Keratinocyte (primary cell): ENCODE results near the gene RNF5. TPM values are rescaled to one million over a fixed set of nuclear protein-coding genes. Genes with fewer than 3 reads are reported as not detected.
"Not testable (repeated sequence)": the region's sequence is repeated elsewhere in the genome, so short reads cannot be mapped to it uniquely, and the experiment has no call there.

Experiments used
- DNase-seq: peaks from one replicate; pipeline ENCODE4 v3.0.0-alpha.2; 2011; ENCODE audit warnings: low read depth, missing footprints, low spot score
- FAIRE-seq: peaks from 2 replicates; lab custom pipeline; 2011; peaks lifted over from hg19 to GRCh38; lab: Jason Lieb, UNC
- H2AFZ ChIP-seq: 2 replicates; pipeline ENCODE4 v1.6.0; 2012; ENCODE audit warnings: low read length, control low read depth, inconsistent platforms; ENCODE audit not compliant: control insufficient read depth
- H3K27ac ChIP-seq: 2 replicates; pipeline ENCODE4 v1.5.1; 2011; ENCODE audit warnings: low read length; ENCODE audit not compliant: control insufficient read depth, insufficient read depth
- H3K27me3 ChIP-seq: 3 replicates; pipeline ENCODE4 v1.6.0; 2011; ENCODE audit warnings: low read length; ENCODE audit not compliant: control insufficient read depth, insufficient read depth; ENCODE audit errors: extremely low read depth
- H3K36me3 ChIP-seq, 2 experiments: 2 replicates in 1 of 2; 3 replicates in 1 of 2; pipeline ENCODE4 v1.5.1; 2011; ENCODE audit warnings: low read length in 2 of 2, mild to moderate bottlenecking in 1 of 2; ENCODE audit not compliant: control insufficient read depth in 2 of 2, insufficient read depth in 2 of 2; ENCODE audit errors: extremely low read depth in 1 of 2
- H3K4me1 ChIP-seq: 3 replicates; pipeline ENCODE4 v1.5.1; 2011; ENCODE audit warnings: low read length; ENCODE audit not compliant: control insufficient read depth, insufficient read depth; ENCODE audit errors: extremely low read depth
- H3K4me2 ChIP-seq: 3 replicates; pipeline ENCODE4 v1.6.0; 2011; ENCODE audit warnings: low read depth, low read length; ENCODE audit not compliant: control insufficient read depth, insufficient read depth; ENCODE audit errors: extremely low read depth
- H3K4me3 ChIP-seq, 3 experiments: fragments of 200-600 bp in 1 of 3; sonication (generic) in 1 of 3; 2 replicates in 2 of 3; 3 replicates in 1 of 3; pipeline ENCODE4 v1.5.1; 2011 to 2016; ENCODE audit warnings: low read length in 3 of 3, mild to moderate bottlenecking in 3 of 3, control low read depth in 2 of 3, inconsistent platforms in 1 of 3, low read depth in 1 of 3, mixed read lengths in 1 of 3, mixed run types in 1 of 3, moderate library complexity in 1 of 3; ENCODE audit not compliant: control insufficient read depth in 2 of 3, insufficient read depth in 2 of 3; ENCODE audit errors: extremely low read depth in 1 of 3
- H3K79me2 ChIP-seq: 2 replicates; pipeline ENCODE4 v1.6.0; 2012; ENCODE audit warnings: low read length; ENCODE audit not compliant: control insufficient read depth, insufficient read depth
- H3K9ac ChIP-seq: 3 replicates; pipeline ENCODE4 v1.6.0; 2011; ENCODE audit warnings: low read length; ENCODE audit not compliant: control insufficient read depth, insufficient read depth; ENCODE audit errors: extremely low read depth
- H3K9me1 ChIP-seq: 3 replicates; pipeline ENCODE4 v1.6.0; 2011; ENCODE audit warnings: low read length; ENCODE audit not compliant: control insufficient read depth, insufficient read depth; ENCODE audit errors: extremely low read depth
- H3K9me3 ChIP-seq: 2 replicates; pipeline ENCODE4 v1.5.1; 2012; ENCODE audit warnings: low read depth, low read length; ENCODE audit not compliant: control insufficient read depth
- H4K20me1 ChIP-seq: 3 replicates; pipeline ENCODE4 v1.6.0; 2011; ENCODE audit warnings: low read length; ENCODE audit not compliant: control insufficient read depth, insufficient read depth; ENCODE audit errors: extremely low read depth
- CTCF ChIP-seq, 3 experiments: IDR thresholded peaks in 1 of 3; conservative IDR thresholded peaks in 1 of 3; optimal IDR thresholded peaks in 1 of 3; 2 replicates in 2 of 3; 3 replicates in 1 of 3; pipeline versions ENCODE3 to v1.5.1; 2011; ENCODE audit warnings: low read length in 3 of 3, mild to moderate bottlenecking in 3 of 3, moderate library complexity in 2 of 3, control low read depth in 1 of 3, inconsistent platforms in 1 of 3; ENCODE audit not compliant: insufficient read depth in 2 of 3; ENCODE audit errors: extremely low read depth in 1 of 3
- EZH2 ChIP-seq: IDR thresholded peaks from one replicate; pipeline ENCODE4 v1.6.1; 2012; ENCODE audit warnings: inconsistent platforms, mild to moderate bottlenecking, low read length, moderate library complexity
- dilution Hi-C: fragments of 300-500 bp; cut with MboI; formaldehyde crosslinking; loops from one replicate; pipeline ENCODE4 v1.7.0; 2020; ENCODE audit warnings: low sequenced_read_pairs; ENCODE audit not compliant: extremely low pct_ligation_motif_present
- polyA plus RNA-seq, 5 experiments: library from polyadenylated mRNA; depleted of rRNA in 3 of 5; stranded (reverse) in 3 of 5; stranded (forward) in 1 of 5; unstranded in 1 of 5; fragments of >200 nt; gene quantifications; 1 replicate in 1 of 5; 2 replicates in 3 of 5; 3 replicates in 1 of 5; pipeline versions ENCODE4 v1.2.1 to v1.2.3, GENCODE V29; 2011 to 2012; ENCODE audit warnings: missing spikeins in 2 of 5, low read depth in 1 of 5, low replicate concordance in 1 of 5

RNF5 gene
- polyA plus RNA-seq, 1 donor (not counting 4 experiments of a cell fraction or from before 2014, with no cell fraction given) = 33.2 TPM

DNA sequence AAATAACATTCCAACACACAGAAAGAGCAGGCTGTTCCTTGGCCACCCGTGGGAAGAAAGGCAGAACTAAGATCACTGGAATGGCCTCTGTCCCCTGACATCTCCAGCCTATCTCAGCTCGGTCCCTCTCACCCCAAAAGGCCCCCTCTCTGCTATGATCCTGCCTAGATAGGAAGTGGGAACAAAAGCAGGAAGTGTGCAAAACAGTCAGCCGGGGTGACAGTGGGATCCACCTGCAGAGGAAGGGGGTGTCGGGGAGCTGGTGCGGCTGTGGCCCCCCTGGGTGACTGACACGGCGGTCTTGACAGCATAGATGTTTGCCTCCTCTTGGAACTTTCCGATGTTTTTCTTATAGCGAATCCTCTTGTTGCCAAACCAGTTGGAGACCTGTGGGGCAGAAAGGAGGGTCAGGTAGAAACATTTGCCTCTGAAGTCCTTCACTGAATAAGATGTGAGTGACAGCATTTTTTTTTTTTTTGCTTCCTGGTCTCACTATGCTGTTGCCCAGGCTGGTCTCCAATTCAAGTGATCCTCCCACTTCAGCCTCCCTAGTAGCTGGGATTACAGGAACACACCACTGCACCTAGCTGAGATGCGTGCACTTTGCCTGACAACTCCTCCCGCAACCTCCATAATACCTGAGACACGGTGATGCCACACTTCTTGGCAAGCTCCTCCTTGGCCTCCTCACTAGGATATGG lies 9.0 kb downstream of the RNF5 start:
- dilution Hi-C loops = no loop called here
- peaks cover 11% of the 10 kb centered on the region for H3K4me1 ChIP-seq
- H3K27me3 ChIP-seq = no peaks in the 10 kb centered on the region
- DNase-seq (no peak), FAIRE-seq (no peak)
- TF ChIP-seq EZH2 (no peak), CTCF (optimal IDR thresholded peaks at IDR 0.05 in 1 of 3, IDR thresholded peaks at IDR 0.05 in 1 of 3, conservative IDR thresholded peaks at IDR 0.05 in 1 of 3; ENCODE audit: extremely low read depth in 1 of 3, insufficient read depth in 2 of 3, low read length in 3 of 3) (no peak)
- H3K36me3 ChIP-seq = peaks cover 12 to 15% of the 10 kb centered on the region in 2 experiments
- H3K4me3 ChIP-seq = no peak overlapping the region
- H3K9me3 ChIP-seq = no peaks in the 10 kb centered on the region
- H4K20me1 ChIP-seq = no peaks in the 10 kb centered on the region
- no peak overlapping the region for H2AFZ ChIP-seq
- H3K9me1 ChIP-seq = no peaks in the 10 kb centered on the region
- peaks cover 12% of the 10 kb centered on the region for H3K79me2 ChIP-seq
- H3K27ac ChIP-seq = no peak overlapping the region
- no peak overlapping the region for H3K9ac ChIP-seq
- no peak overlapping the region for H3K4me2 ChIP-seq

- H3K4me3 ChIP-seq = not testable (repeated sequence)
These were observed 9.6 kb downstream of the RNF5 start for GRCh38 chr6:32187725-32188380.

More at GRCh38 chr6:32187725-32188380, 9.6 kb downstream of the RNF5 start:
- DNase-seq, FAIRE-seq, H4K20me1 ChIP-seq, H3K9ac ChIP-seq, H3K4me2 ChIP-seq, H3K9me1 ChIP-seq, H3K9me3 ChIP-seq, H3K27me3 ChIP-seq, H2AFZ ChIP-seq, H3K27ac ChIP-seq, dilution Hi-C loops: not testable (repeated sequence)
- Histone ChIP-seq H3K79me2 (peaks cover 12% of the 10 kb centered on the region), H3K4me1 (peaks cover 16% of the 10 kb centered on the region), H3K36me3 (peaks cover 12% of the 10 kb centered on the region in 2 experiments)
